Activated CD4-positive, alpha-beta T cell treated with anti-CD3 and anti-CD28 coated beads for 4 hours (primary cell): Measurements from ENCODE around the gene BRD3.

Experiments
- DNase-seq, 2 donors: peaks; one replicate each; pipeline ENCODE4 v3.0.0-alpha.2; 2020

BRD3 gene

GRCh38 chr9:134010310-134011173, 57.3 kb downstream of the BRD3 start:
- no peak for DNase-seq

- DNase-seq, result no peak
These were observed 60.3 kb downstream of the BRD3 start for GRCh38 chr9:134007571-134007970.

GRCh38 chr9:134007150-134007549, 60.7 kb downstream of the BRD3 start:
- no peak for DNase-seq

- DNase-seq, result no peak
These were observed 62.4 kb downstream of the BRD3 start for GRCh38 chr9:134005381-134005780.

GRCh38 chr9:134004881-134005280, 62.9 kb downstream of the BRD3 start:
- DNase-seq, result no peak

- no peak for DNase-seq
These were observed 63.5 kb downstream of the BRD3 start for GRCh38 chr9:134004131-134004873.

- DNase-seq, result no peak
These were observed 64.6 kb downstream of the BRD3 start for GRCh38 chr9:134003237-134003636.

GRCh38 chr9:134002796-134003195, 65.0 kb downstream of the BRD3 start:
- no peak for DNase-seq

- DNase-seq, result no peak
These were observed 68.0 kb downstream of the BRD3 start for GRCh38 chr9:133999851-134000265.

GRCh38 chr9:133998915-133999595, 68.8 kb downstream of the BRD3 start:
- DNase-seq, result no peak

- DNase-seq, result no peak
These were observed 70.2 kb downstream of the BRD3 start for GRCh38 chr9:133997584-133997983.

- DNase-seq, result no peak
These were observed 71.0 kb downstream of the BRD3 start for GRCh38 chr9:133996531-133997520.

GRCh38 chr9:133995012-133995896, 72.6 kb downstream of the BRD3 start:
- no peak for DNase-seq

- DNase-seq, result peak; percentile 74 to 76
These were observed 73.3 kb downstream of the BRD3 start for GRCh38 chr9:133994353-133995011.

GRCh38 chr9:133993635-133994253, 74.1 kb downstream of the BRD3 start:
- DNase-seq, result no peak

GRCh38 chr9:133992780-133993634, 74.8 kb downstream of the BRD3 start:
- peak; percentile 72 to 78 for DNase-seq

GRCh38 chr9:133991964-133992779, 75.7 kb downstream of the BRD3 start, which contains the start of gene VAV2:
Gene VAV2 (minus strand): TSS chr9:133992324. CDS start chr9:133992278, 46 bp downstream.
- peak; percentile 24 to 41 for DNase-seq
